ENCODE results near the gene SCARF2.
A peak's percentile ranks its signal among the peaks of the same experiment; 100 is the strongest.
"Not testable (repeated sequence)": the region's sequence is repeated elsewhere in the genome, so short reads cannot be mapped to it uniquely, and the experiment has no call there.

The SCARF2 gene, protein sequence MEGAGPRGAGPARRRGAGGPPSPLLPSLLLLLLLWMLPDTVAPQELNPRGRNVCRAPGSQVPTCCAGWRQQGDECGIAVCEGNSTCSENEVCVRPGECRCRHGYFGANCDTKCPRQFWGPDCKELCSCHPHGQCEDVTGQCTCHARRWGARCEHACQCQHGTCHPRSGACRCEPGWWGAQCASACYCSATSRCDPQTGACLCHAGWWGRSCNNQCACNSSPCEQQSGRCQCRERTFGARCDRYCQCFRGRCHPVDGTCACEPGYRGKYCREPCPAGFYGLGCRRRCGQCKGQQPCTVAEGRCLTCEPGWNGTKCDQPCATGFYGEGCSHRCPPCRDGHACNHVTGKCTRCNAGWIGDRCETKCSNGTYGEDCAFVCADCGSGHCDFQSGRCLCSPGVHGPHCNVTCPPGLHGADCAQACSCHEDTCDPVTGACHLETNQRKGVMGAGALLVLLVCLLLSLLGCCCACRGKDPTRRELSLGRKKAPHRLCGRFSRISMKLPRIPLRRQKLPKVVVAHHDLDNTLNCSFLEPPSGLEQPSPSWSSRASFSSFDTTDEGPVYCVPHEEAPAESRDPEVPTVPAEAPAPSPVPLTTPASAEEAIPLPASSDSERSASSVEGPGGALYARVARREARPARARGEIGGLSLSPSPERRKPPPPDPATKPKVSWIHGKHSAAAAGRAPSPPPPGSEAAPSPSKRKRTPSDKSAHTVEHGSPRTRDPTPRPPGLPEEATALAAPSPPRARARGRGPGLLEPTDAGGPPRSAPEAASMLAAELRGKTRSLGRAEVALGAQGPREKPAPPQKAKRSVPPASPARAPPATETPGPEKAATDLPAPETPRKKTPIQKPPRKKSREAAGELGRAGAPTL

DNA sequence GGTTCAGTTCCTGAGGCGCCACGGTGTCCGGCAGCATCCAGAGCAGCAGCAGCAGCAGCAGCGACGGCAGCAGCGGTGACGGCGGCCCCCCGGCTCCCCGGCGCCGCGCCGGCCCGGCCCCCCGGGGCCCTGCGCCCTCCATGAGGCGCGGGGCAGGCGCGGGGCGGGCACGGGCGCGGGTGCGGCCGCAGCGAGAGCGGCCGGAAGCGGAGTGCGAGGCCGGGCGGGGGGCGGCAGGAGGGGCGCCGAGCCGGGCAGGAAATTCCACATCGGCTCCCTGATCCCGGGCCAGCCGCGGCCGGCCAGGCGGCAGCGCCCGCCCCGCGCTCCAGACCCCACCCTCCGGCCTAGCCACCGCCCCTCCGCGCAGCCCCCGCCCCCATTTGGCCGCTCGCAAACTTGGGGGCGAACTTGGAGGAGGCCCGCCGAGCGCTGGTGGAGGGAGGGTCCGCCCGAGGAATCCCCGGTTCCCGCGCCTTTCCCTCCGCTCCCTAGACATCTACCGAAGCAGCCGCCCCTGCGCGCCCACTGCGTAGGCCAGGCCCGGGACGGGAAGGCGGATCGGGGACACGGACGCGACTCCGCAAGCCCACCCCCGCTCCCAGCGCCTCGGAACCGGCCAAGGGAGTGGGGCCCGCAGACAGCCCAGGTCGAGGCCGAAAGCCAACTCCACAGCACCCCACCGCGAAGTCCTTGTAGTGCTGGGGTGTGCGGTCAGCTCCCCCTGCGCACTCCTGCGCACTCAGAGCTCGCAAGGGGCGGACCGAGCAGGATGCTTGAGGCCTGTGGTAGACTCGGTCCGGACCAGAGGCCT, at the start of gene SCARF2:
Gene SCARF2, minus strand, starts transcription at position 213 of the 814 bp plus-strand sequence. Its CDS starts 71 bp downstream, at position 142.
- in situ Hi-C loops (cut with HindIII; ENCODE audit: low pct_ligation_motif_present, low sequenced_read_pairs): no loop called here
- Histone ChIP-seq H3K27me3 (replicated peaks) (no peaks in the 10 kb centered on the region), H3K27ac (no peak within 1 kb of the TSS), H3K36me3 (replicated peaks) (peaks cover 8% of the 10 kb centered on the region), H3K4me3 (ENCODE audit: low read depth, low read length) (peak within 1 kb of the TSS; percentile 79)
- TF ChIP-seq, protein P1, sequence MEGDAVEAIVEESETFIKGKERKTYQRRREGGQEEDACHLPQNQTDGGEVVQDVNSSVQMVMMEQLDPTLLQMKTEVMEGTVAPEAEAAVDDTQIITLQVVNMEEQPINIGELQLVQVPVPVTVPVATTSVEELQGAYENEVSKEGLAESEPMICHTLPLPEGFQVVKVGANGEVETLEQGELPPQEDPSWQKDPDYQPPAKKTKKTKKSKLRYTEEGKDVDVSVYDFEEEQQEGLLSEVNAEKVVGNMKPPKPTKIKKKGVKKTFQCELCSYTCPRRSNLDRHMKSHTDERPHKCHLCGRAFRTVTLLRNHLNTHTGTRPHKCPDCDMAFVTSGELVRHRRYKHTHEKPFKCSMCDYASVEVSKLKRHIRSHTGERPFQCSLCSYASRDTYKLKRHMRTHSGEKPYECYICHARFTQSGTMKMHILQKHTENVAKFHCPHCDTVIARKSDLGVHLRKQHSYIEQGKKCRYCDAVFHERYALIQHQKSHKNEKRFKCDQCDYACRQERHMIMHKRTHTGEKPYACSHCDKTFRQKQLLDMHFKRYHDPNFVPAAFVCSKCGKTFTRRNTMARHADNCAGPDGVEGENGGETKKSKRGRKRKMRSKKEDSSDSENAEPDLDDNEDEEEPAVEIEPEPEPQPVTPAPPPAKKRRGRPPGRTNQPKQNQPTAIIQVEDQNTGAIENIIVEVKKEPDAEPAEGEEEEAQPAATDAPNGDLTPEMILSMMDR (IDR thresholded peaks at IDR 0.05; ENCODE audit: low read depth, low read length, missing control alignments): no peak
- DNase-seq: no peak

DNA sequence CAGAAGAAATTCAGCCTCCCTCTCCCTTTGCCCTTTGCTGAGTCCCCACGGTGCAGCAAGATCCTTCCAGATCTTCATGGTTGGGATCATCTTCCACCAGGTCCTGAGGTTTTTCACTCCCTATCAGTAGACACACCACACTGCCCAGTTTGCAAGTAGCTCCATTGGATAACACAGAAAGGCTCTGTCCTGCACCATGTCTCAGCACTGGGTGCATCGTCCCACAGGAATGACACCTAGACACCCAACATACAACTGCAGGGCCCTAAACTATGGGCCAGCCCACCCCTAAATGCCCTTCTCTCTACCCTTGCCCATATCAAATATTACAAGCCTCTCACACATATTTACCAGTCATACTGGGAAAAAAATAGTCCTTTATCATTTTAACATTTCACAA, 48.6 kb upstream of the SCARF2 start:
- Histone ChIP-seq H3K36me3 (replicated peaks) (no peaks in the 10 kb centered on the region), H3K27me3 (replicated peaks) (no peaks in the 10 kb centered on the region), H3K27ac (no peak overlapping the region), H3K4me3 (ENCODE audit: low read depth, low read length) (no peak overlapping the region)
- in situ Hi-C loops (cut with HindIII; ENCODE audit: low pct_ligation_motif_present, low sequenced_read_pairs): no loop called here
- no peak for DNase-seq
- TF ChIP-seq, protein P1 (IDR thresholded peaks at IDR 0.05; ENCODE audit: low read depth, low read length, missing control alignments): no peak

DNA sequence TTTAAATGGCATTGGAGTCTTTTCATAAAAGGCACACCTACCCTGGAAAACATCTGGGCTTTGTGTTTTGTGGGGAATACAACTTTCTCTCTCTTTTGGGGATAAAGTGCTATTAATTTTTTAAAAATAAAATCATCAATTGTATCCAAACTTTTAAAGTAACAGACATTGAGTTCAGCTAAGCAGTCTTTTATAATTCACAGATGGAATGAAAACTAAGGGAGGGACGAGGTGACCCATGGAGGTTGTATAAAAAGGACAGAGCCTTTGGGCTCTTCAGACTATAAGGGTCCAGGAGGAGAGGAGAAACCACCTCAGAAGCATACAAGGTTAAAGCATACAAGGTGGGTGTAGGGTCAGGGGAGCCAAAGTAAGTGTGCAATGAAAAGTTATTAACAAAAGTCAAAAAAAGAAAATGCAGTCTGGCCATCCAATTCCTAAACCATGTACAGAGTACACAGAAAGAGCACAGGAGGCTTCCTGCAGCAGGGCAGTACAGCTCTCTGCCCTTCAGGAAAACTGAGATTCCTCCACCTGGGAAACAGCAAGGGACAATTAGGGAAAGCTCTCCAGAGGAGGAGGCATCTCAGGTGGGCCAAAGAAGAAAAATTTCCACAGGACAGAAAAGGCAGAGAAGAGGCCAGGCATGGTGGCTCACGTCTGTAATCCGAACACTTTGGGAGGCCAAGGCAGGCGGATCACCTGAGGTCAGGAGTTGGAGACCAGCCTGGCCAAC, 47.5 kb upstream of the SCARF2 start:
- in situ Hi-C loops (cut with HindIII; ENCODE audit: low pct_ligation_motif_present, low sequenced_read_pairs): no loop called here
- Histone ChIP-seq H3K36me3 (replicated peaks) (no peaks in the 10 kb centered on the region), H3K27ac (no peak overlapping the region), H3K4me3 (ENCODE audit: low read depth, low read length) (no peak overlapping the region), H3K27me3 (replicated peaks) (no peaks in the 10 kb centered on the region)
- TF ChIP-seq, protein P1 (IDR thresholded peaks at IDR 0.05; ENCODE audit: low read depth, low read length, missing control alignments): no peak
- no peak for DNase-seq

DNA sequence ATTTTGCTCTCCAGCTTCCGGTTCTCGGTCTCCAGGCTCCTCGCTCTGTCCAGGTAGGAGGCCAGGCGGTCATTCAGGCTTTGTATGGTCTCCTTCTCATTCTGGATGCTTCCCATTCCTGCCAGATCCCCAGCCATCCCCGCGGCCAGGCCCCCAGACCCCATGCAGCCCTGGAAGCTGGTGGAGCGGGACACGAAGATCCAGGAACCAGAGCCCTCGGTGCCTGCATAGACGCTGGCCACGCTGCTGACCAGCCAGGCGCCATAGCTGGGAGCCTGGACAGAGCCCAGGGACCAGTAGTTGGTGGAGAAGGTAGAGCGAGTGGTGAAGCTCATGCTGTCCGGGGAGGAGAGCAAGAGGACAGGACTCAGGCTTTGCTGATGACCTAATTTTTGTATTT, 46.1 kb upstream of the SCARF2 start:
- TF ChIP-seq, protein P1 (IDR thresholded peaks at IDR 0.05; ENCODE audit: low read depth, low read length, missing control alignments): no peak
- H3K27me3 ChIP-seq (replicated peaks): no peaks in the 10 kb centered on the region
- no peak overlapping the region for H3K27ac ChIP-seq
- DNase-seq: no peak
- H3K36me3 ChIP-seq (replicated peaks): no peaks in the 10 kb centered on the region
- in situ Hi-C loops (cut with HindIII; ENCODE audit: low pct_ligation_motif_present, low sequenced_read_pairs): no loop called here
- no peak overlapping the region for H3K4me3 ChIP-seq (ENCODE audit: low read depth, low read length)

DNA sequence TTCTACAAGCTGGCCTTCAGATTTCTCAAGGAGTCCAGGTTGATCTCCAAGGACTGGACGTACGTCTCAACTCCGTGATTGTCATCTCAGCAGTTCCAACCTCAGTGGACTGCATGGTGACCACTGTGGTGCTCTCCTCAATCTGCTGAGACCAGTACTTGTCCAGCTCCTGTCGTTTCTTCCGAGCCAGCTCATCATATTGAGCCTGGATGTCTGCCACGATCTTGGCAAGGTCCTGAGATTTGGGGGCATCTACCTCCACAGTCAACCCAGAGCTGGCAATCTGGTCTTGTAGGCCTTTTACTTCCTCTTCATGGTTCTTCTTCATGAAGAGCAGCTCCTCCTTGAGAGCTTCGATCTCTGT, 45.5 kb upstream of the SCARF2 start:
- DNase-seq; in situ Hi-C loops (cut with HindIII; ENCODE audit: low pct_ligation_motif_present, low sequenced_read_pairs); H3K36me3 ChIP-seq (replicated peaks): not testable (repeated sequence)

More for the DNA sequence above, 45.5 kb upstream of the SCARF2 start:
- H3K27me3 ChIP-seq (replicated peaks); H3K27ac ChIP-seq; H3K4me3 ChIP-seq (ENCODE audit: low read depth, low read length): not testable (repeated sequence)
